DMS153 (cell line): ENCODE measurements around the gene TMEM184A.
A peak's percentile ranks its signal among the peaks of the same experiment; 100 is the strongest.

Source experiments
- DNase-seq: peaks from one replicate; lab custom pipeline; 2025; lab: John Stamatoyannopoulos, UW

The TMEM184A gene

GRCh38 chr7:1539181-1539881 is 16.7 kb downstream of the TMEM184A start:
- DNase-seq = no peak

- no peak for DNase-seq
These were observed 17.3 kb downstream of the TMEM184A start for GRCh38 chr7:1538544-1539180.

GRCh38 chr7:1537535-1538412 is 18.2 kb downstream of the TMEM184A start:
- no peak for DNase-seq

- DNase-seq = no peak
These were observed 19.1 kb downstream of the TMEM184A start for GRCh38 chr7:1536743-1537534.

GRCh38 chr7:1536455-1536742 is 19.6 kb downstream of the TMEM184A start:
- no peak for DNase-seq

- no peak for DNase-seq
These were observed 20.1 kb downstream of the TMEM184A start for GRCh38 chr7:1535701-1536454.

- DNase-seq = no peak
These were observed 20.9 kb downstream of the TMEM184A start for GRCh38 chr7:1535100-1535458.

- DNase-seq = no peak
These were observed 21.5 kb downstream of the TMEM184A start for GRCh38 chr7:1534330-1535099.

GRCh38 chr7:1533547-1534329 is 22.3 kb downstream of the TMEM184A start:
- no peak for DNase-seq

- DNase-seq = no peak
These were observed 22.8 kb downstream of the TMEM184A start for GRCh38 chr7:1533255-1533546.

GRCh38 chr7:1532456-1533254 is 23.4 kb downstream of the TMEM184A start:
- peak; percentile 81 for DNase-seq

- DNase-seq = peak; percentile 20
These were observed 24.0 kb downstream of the TMEM184A start for GRCh38 chr7:1531979-1532455.

- DNase-seq = no peak
These were observed 24.6 kb downstream of the TMEM184A start for GRCh38 chr7:1531263-1531978.

GRCh38 chr7:1530946-1531262 is 25.1 kb downstream of the TMEM184A start:
- no peak for DNase-seq

- no peak for DNase-seq
These were observed 26.5 kb downstream of the TMEM184A start for GRCh38 chr7:1529383-1530116.

GRCh38 chr7:1526271-1526754 is 29.7 kb downstream of the TMEM184A start:
- DNase-seq = no peak

GRCh38 chr7:1525409-1525808 is 30.6 kb downstream of the TMEM184A start:
- DNase-seq = no peak

GRCh38 chr7:1523844-1524243 is 32.2 kb downstream of the TMEM184A start:
- DNase-seq = no peak
